GM18870 (cell line): Measurements from ENCODE around the gene MFF.
"Not testable (repeated sequence)": the region's sequence is repeated elsewhere in the genome, so short reads cannot be mapped to it uniquely, and the experiment has no call there.

Experiments used
- ATAC-seq: cut with Tn5 transposase; IDR thresholded peaks from one replicate; pipeline ENCODE4 v1.9.1; 2021; ENCODE audit warnings: moderate library complexity; ENCODE audit not compliant: unreplicated experiment

The MFF gene

GRCh38 chr2:227376656-227377396 is 51.8 kb downstream of the MFF start:
- ATAC-seq = no peak

- no peak for ATAC-seq
Observed at GRCh38 chr2:227377467-227378351, 52.7 kb downstream of the MFF start.

GRCh38 chr2:227378371-227378782 is 53.3 kb downstream of the MFF start:
- ATAC-seq = no peak

GRCh38 chr2:227379095-227379494 is 54.0 kb downstream of the MFF start, which contains the start of gene TM4SF20:
TM4SF20 (minus strand) TSS chr2:227379306; CDS start chr2:227379268, 38 bp downstream.
- ATAC-seq = no peak

GRCh38 chr2:227382241-227382835 is 57.3 kb downstream of the MFF start:
- not testable (repeated sequence) for ATAC-seq

GRCh38 chr2:227383686-227384085 is 58.6 kb downstream of the MFF start:
- no peak for ATAC-seq

GRCh38 chr2:227386630-227387029 is 61.6 kb downstream of the MFF start:
- no peak for ATAC-seq

- not testable (repeated sequence) for ATAC-seq
Observed at GRCh38 chr2:227387583-227387982, 62.5 kb downstream of the MFF start, which contains the start of gene SCYGR1. SCYGR1 (minus strand) TSS chr2:227387949; CDS start chr2:227387949, 0 bp downstream.

GRCh38 chr2:227388537-227389011 is 63.5 kb downstream of the MFF start:
- ATAC-seq = no peak

- ATAC-seq = no peak
Observed at GRCh38 chr2:227389231-227389630, 64.2 kb downstream of the MFF start.

GRCh38 chr2:227389661-227390060 is 64.6 kb downstream of the MFF start:
- ATAC-seq = no peak

- no peak for ATAC-seq
Observed at GRCh38 chr2:227390468-227391256, 65.6 kb downstream of the MFF start.

GRCh38 chr2:227394401-227394800 is 69.3 kb downstream of the MFF start:
- ATAC-seq = no peak

GRCh38 chr2:227395556-227395955 is 70.5 kb downstream of the MFF start:
- ATAC-seq = no peak

- ATAC-seq = no peak
Observed at GRCh38 chr2:227397562-227397961, 72.5 kb downstream of the MFF start.

GRCh38 chr2:227398684-227399670 is 73.9 kb downstream of the MFF start:
- no peak for ATAC-seq

- no peak for ATAC-seq
Observed at GRCh38 chr2:227401550-227401949, 76.5 kb downstream of the MFF start.

- no peak for ATAC-seq
Observed at GRCh38 chr2:227402321-227402720, 77.3 kb downstream of the MFF start.

GRCh38 chr2:227402959-227403358 is 77.9 kb downstream of the MFF start:
- ATAC-seq = no peak
